ENCODE results near the gene PRR13. TPM values are rescaled to one million over a fixed set of nuclear protein-coding genes. Genes with fewer than 3 reads are reported as not detected.

The PRR13 gene
- total and polyA plus RNA-seq, 2 of the 13 experiments (the other 11 are each of a cell fraction or from before 2014, with no cell fraction given): 65.0 to 102 TPM

GRCh38 chr12:53428741-53429140 is 12.8 kb upstream of the PRR13 start:
- ChIA-PET CTCF (ENCODE audit: low intra/inter-chr PET ratio, low total read pairs) (no interaction called here), POLR2A (interaction anchor here (1.6 to 2.0 kb wide), 2 partner anchors 11 to 49 kb away, joined by 5 to 16 read pairs; partner anchors contain the start of gene PRR13)
- 50% methylated on average over 7 of the region's 7 CpGs for WGBS (ENCODE audit: low lambda C conversion rate)
- Histone ChIP-seq H3K27me3 (ENCODE audit: control insufficient read depth in 1 of 2, insufficient read depth in 2 of 2, low read length in 2 of 2) (0 out of 5 replicates have a peak, but pooled peaks cover 0 to 4% of the 10 kb centered on the region in 2 experiments), H3K4me2 (ENCODE audit: low read depth, low read length) (no peak overlapping the region), H3K9ac (ENCODE audit: insufficient read depth, low read depth, low read length) (no peak overlapping the region), H3K4me1 (ENCODE audit: insufficient read depth, low read length) (peaks cover 46% of the 10 kb centered on the region), H4K20me1 (ENCODE audit: insufficient read depth, low read length) (no peaks in the 10 kb centered on the region), H3K9me3 (ENCODE audit: low read length) (no peaks in the 10 kb centered on the region), H3K27ac (ENCODE audit: extremely low read length, insufficient read depth, low read length) (no peak overlapping the region), H3K79me2 (ENCODE audit: insufficient read depth, low read length) (no peaks in the 10 kb centered on the region), H2AFZ (ENCODE audit: low read length) (no peak overlapping the region), H3K36me3 (replicated peaks in 1 of 2; ENCODE audit: control insufficient read depth in 1 of 2, insufficient read depth in 2 of 2, low read length in 2 of 2) (no peaks in the 10 kb centered on the region), H3K4me3 (replicated peaks in 1 of 3; ENCODE audit: insufficient read depth in 1 of 3, low read depth in 2 of 3, low read length in 3 of 3) (no peak overlapping the region)
- in situ Hi-C loops (cut with HindIII; ENCODE audit: extremely low pct_ligation_motif_present, low pct_unique_long_range_greater_than_20kb): no loop called here
- ATAC-seq: no peak
- intact Hi-C loops (cut with micrococcal nuclease; ENCODE audit: unreplicated experiment): no loop called here
- FAIRE-seq: no peak
- no peak for TF ChIP-seq ZNF431 (CRISPR knock-in tag; IDR thresholded peaks at IDR 0.05; ENCODE audit: borderline replicate concordance, low read depth)
- TF ChIP-seq ZNF703 (CRISPR knock-in tag; IDR thresholded peaks at IDR 0.05; ENCODE audit: borderline replicate concordance): no peak
- no peak for TF ChIP-seq NR2C2 (CRISPR knock-in tag; IDR thresholded peaks at IDR 0.05; ENCODE audit: borderline replicate concordance)
- TF ChIP-seq ZNF275 (CRISPR knock-in tag; IDR thresholded peaks at IDR 0.05; ENCODE audit: borderline replicate concordance): no peak
- TF ChIP-seq SSRP1 (CRISPR knock-in tag; IDR thresholded peaks at IDR 0.05): no peak
- no peak for DNase-seq (ENCODE audit: low spot score)
- no TSS peak for BruUV-seq (replicated peaks)

GRCh38 chr12:53430116-53430515 is 11.4 kb upstream of the PRR13 start:
- no peaks in the 10 kb centered on the region for H3K9me3 ChIP-seq (ENCODE audit: low read length)
- no peak for FAIRE-seq
- POLR2A ChIA-PET: interaction anchor here (2.0 kb wide), 1 partner anchor 11 kb away, joined by 7 read pairs; no protein-coding TSS in a partner anchor
- TF ChIP-seq ZNF609 (CRISPR knock-in tag; IDR thresholded peaks at IDR 0.05; ENCODE audit: borderline replicate concordance) (no peak), FUBP1 (CRISPR knock-in tag; IDR thresholded peaks at IDR 0.05; ENCODE audit: borderline replicate concordance) (no peak), LCORL (IDR thresholded peaks at IDR 0.05) (no peak), LCORL (CRISPR knock-in tag; IDR thresholded peaks at IDR 0.05) (no peak), ZBTB42 (CRISPR knock-in tag; IDR thresholded peaks at IDR 0.05) (no peak), PHF5A (CRISPR knock-in tag; IDR thresholded peaks at IDR 0.05; ENCODE audit: low read depth, unreplicated experiment) (no peak)

More at GRCh38 chr12:53430116-53430515, 11.4 kb upstream of the PRR13 start:
- Histone ChIP-seq H3K9ac (ENCODE audit: insufficient read depth, low read depth, low read length) (no peak overlapping the region), H2AFZ (ENCODE audit: low read length) (no peak overlapping the region), H3K4me1 (ENCODE audit: insufficient read depth, low read length) (peaks cover 33% of the 10 kb centered on the region), H3K27ac (ENCODE audit: extremely low read length, insufficient read depth, low read length) (no peak overlapping the region), H3K4me2 (ENCODE audit: low read depth, low read length) (no peak overlapping the region), H3K4me3 (replicated peaks in 1 of 3; ENCODE audit: insufficient read depth in 1 of 3, low read depth in 2 of 3, low read length in 3 of 3) (no peak overlapping the region), H3K27me3 (ENCODE audit: control insufficient read depth in 1 of 2, insufficient read depth in 2 of 2, low read length in 2 of 2) (0 out of 5 replicates have a peak, but pooled peaks cover 0 to 4% of the 10 kb centered on the region in 2 experiments), H4K20me1 (ENCODE audit: insufficient read depth, low read length) (no peaks in the 10 kb centered on the region), H3K79me2 (ENCODE audit: insufficient read depth, low read length) (no peaks in the 10 kb centered on the region), H3K36me3 (replicated peaks in 1 of 2; ENCODE audit: control insufficient read depth in 1 of 2, insufficient read depth in 2 of 2, low read length in 2 of 2) (no peaks in the 10 kb centered on the region)
- in situ Hi-C loops (cut with HindIII; ENCODE audit: extremely low pct_ligation_motif_present, low pct_unique_long_range_greater_than_20kb): no loop called here
- intact Hi-C loops (cut with micrococcal nuclease; ENCODE audit: unreplicated experiment): no loop called here
- CTCF ChIA-PET (ENCODE audit: low intra/inter-chr PET ratio, low total read pairs): no interaction called here
- ATAC-seq: no peak
- WGBS (ENCODE audit: low lambda C conversion rate): 40% methylated on average over 3 of the region's 5 CpGs
- no TSS peak for BruUV-seq (replicated peaks)
- no peak for DNase-seq (ENCODE audit: low spot score)

Data from HepG2 (cell line).